Measurements from ENCODE around the gene KLF11. TPM values are rescaled to one million over a fixed set of nuclear protein-coding genes. Genes with fewer than 3 reads are reported as not detected.

KLF11 gene
- total RNA-seq, 2 experiments from 2014 or later = 26.7 to 29.6 TPM

DNA sequence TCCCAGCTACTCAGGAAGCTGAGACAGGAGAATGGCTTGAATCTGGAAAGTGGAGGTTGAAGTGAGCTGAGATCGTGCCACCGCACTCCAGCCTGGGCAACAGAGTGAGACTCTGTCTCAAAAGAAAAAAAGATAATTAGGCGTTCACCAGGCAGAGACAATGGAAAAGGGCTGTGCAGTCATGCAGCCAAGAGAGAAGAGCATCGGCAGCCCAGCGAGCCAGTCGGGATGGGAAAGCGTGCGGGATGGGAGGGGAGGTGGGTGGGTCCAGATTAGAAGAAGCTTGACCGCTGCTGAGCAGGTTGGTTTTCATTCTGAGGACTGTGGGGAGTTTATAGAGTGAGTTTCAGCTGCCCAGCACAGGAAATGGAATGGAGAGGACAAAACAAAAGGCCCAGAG, 51.8 kb downstream of the KLF11 start:
- Histone ChIP-seq H3K27me3 (ENCODE audit: control insufficient read depth in 1 of 2, insufficient read depth in 2 of 2, low read length in 2 of 2) (peaks cover 33% of the 10 kb centered on the region in 2 experiments), H3K4me1 (ENCODE audit: insufficient read depth, low read length) (peaks cover 10% of the 10 kb centered on the region), H3K4me3 (ENCODE audit: low read length) (no peak overlapping the region), H3K9me3 (ENCODE audit: control insufficient read depth in 1 of 2, insufficient read depth in 1 of 2, low read length in 2 of 2) (peaks cover 0 to 7% of the 10 kb centered on the region in 2 experiments), H3K27ac (ENCODE audit: low read depth in 1 of 2, low read length in 2 of 2) (no peak overlapping the region), H3K36me3 (ENCODE audit: insufficient read depth, low read length) (no peaks in the 10 kb centered on the region)
- POLR2A ChIA-PET = no interaction called here
- CTCF ChIA-PET = interaction anchor here (1.2 kb wide), 2 partner anchors 13 to 23 kb away, joined by 3 to 4 read pairs; no protein-coding TSS in a partner anchor
- ATAC-seq (ENCODE audit: poor library complexity) (no peak), DNase-seq (no peak)
- Mint-ChIP-seq H3K9me3 (no peaks in the 10 kb centered on the region), H3K27me3 (peaks cover 71% of the 10 kb centered on the region), H3K36me3 (ENCODE audit: low read depth) (no peaks in the 10 kb centered on the region), H3K4me3 (no peak overlapping the region), H3K27ac (no peak overlapping the region), H3K4me1 (ENCODE audit: low read depth) (peaks cover 14% of the 10 kb centered on the region)
- intact Hi-C loops (cut with DNase I, micrococcal nuclease) = no loop called here
- TF ChIP-seq, protein P1, sequence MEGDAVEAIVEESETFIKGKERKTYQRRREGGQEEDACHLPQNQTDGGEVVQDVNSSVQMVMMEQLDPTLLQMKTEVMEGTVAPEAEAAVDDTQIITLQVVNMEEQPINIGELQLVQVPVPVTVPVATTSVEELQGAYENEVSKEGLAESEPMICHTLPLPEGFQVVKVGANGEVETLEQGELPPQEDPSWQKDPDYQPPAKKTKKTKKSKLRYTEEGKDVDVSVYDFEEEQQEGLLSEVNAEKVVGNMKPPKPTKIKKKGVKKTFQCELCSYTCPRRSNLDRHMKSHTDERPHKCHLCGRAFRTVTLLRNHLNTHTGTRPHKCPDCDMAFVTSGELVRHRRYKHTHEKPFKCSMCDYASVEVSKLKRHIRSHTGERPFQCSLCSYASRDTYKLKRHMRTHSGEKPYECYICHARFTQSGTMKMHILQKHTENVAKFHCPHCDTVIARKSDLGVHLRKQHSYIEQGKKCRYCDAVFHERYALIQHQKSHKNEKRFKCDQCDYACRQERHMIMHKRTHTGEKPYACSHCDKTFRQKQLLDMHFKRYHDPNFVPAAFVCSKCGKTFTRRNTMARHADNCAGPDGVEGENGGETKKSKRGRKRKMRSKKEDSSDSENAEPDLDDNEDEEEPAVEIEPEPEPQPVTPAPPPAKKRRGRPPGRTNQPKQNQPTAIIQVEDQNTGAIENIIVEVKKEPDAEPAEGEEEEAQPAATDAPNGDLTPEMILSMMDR (IDR thresholded peaks at IDR 0.05) = no peak

DNA sequence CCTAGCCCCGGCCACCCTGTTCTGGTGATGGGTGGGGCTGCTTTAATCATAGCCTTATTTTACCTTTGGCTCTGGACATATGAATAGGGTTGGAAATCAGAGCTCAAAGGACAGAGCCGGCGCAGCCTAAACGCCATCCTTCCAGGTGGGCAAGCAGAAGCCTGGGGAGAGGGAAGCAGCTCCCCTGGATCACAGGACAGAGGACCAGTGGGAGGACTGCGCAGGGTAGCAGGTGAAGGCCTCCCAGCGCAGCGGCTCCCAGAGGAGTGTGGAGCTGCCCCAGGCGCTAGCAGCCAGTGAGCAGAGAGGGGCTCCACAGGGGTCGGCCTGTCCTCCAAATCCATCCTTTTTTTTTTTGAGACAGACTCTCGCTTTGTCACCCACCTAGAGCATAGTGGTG, 53.3 kb downstream of the KLF11 start:
- no peak overlapping the region for H3K27ac Mint-ChIP-seq
- H3K4me3 Mint-ChIP-seq = no peak overlapping the region
- Histone ChIP-seq H3K9me3 (ENCODE audit: control insufficient read depth in 1 of 2, insufficient read depth in 1 of 2, low read length in 2 of 2) (peaks cover 0 to 1% of the 10 kb centered on the region in 2 experiments), H3K4me3 (ENCODE audit: low read length) (no peak overlapping the region), H3K27me3 (ENCODE audit: control insufficient read depth in 1 of 2, insufficient read depth in 2 of 2, low read length in 2 of 2) (peaks cover 19 to 22% of the 10 kb centered on the region in 2 experiments), H3K4me1 (ENCODE audit: insufficient read depth, low read length) (peaks cover 3% of the 10 kb centered on the region), H3K36me3 (ENCODE audit: insufficient read depth, low read length) (no peaks in the 10 kb centered on the region), H3K27ac (ENCODE audit: low read depth in 1 of 2, low read length in 2 of 2) (no peak overlapping the region)
- intact Hi-C loops (cut with DNase I, micrococcal nuclease) = loop anchor here (1.0 kb wide), 1 partner anchor 24 kb away; no protein-coding TSS in a partner anchor
- H3K4me1 Mint-ChIP-seq (ENCODE audit: low read depth) = peaks cover 9% of the 10 kb centered on the region
- CTCF ChIA-PET = interaction anchor here (1.0 to 2.9 kb wide), 12 partner anchors 8 to 297 kb away, joined by 3 to 43 read pairs (median 4); no protein-coding TSS in a partner anchor
- H3K27me3 Mint-ChIP-seq = peaks cover 59% of the 10 kb centered on the region
- no peak for ATAC-seq (ENCODE audit: poor library complexity)
- H3K36me3 Mint-ChIP-seq (ENCODE audit: low read depth) = no peaks in the 10 kb centered on the region
- TF ChIP-seq, protein P1 (IDR thresholded peaks at IDR 0.05) = no peak
- DNase-seq = no peak
- POLR2A ChIA-PET = no interaction called here
- H3K9me3 Mint-ChIP-seq = no peaks in the 10 kb centered on the region

DNA sequence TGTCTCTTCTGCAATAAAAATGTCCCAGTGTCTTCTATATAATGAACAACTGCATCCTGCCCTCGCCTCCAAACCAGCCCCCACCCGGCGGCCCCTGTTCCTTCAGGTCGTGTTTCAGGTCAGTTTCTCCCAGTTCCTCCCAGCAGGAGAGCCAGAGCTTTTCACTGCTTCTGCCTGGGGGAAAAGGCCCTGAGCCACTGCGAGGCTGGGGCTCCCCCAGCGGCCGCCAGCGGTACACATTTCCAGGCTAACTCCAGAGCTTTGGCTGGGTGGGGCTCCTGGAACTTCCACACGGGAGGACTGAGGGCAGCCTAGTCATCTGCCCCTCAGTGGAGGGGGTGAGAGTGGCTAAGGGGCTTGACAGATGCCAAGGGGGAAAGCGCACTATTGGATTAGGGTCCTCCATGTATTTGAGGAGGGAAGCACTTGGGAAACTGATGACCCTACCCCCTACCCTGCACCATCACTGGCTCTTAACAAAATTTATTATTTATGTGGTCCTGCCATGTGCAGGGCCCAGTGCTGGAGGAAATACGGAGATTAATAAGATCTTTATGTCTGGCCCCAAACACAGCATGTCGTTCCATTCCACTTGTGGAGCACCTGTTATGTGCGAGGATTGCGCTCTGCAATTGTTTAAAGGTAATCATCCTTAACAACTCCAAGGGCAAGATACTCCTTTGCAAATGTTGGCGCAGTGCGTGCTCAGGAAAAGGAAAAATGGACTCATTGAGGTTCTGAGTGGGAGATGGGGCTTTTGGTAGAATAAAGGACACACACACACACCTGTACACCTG, 54.2 kb downstream of the KLF11 start:
- ATAC-seq (ENCODE audit: poor library complexity) (peak; percentile 75), DNase-seq (peak in 8 of 14 experiments; percentile 6 to 66 (median 35))
- Histone ChIP-seq H3K4me1 (ENCODE audit: insufficient read depth, low read length) (peaks cover 3% of the 10 kb centered on the region), H3K9me3 (ENCODE audit: control insufficient read depth in 1 of 2, insufficient read depth in 1 of 2, low read length in 2 of 2) (no peaks in the 10 kb centered on the region), H3K4me3 (ENCODE audit: low read length) (no peak overlapping the region), H3K36me3 (ENCODE audit: insufficient read depth, low read length) (no peaks in the 10 kb centered on the region), H3K27ac (ENCODE audit: low read depth in 1 of 2, low read length in 2 of 2) (no peak overlapping the region), H3K27me3 (ENCODE audit: control insufficient read depth in 1 of 2, insufficient read depth in 2 of 2, low read length in 2 of 2) (peaks cover 13 to 16% of the 10 kb centered on the region in 2 experiments)
- TF ChIP-seq, protein P1 (IDR thresholded peaks at IDR 0.05) = peak; percentile 75
- Mint-ChIP-seq H3K4me1 (ENCODE audit: low read depth) (peaks cover 2% of the 10 kb centered on the region), H3K36me3 (ENCODE audit: low read depth) (no peaks in the 10 kb centered on the region), H3K4me3 (no peak overlapping the region), H3K27ac (no peak overlapping the region), H3K27me3 (peaks cover 51% of the 10 kb centered on the region), H3K9me3 (no peaks in the 10 kb centered on the region)
- CTCF ChIA-PET = interaction anchor here (0.7 to 2.9 kb wide), 14 partner anchors 9 to 298 kb away, joined by 3 to 43 read pairs (median 4); no protein-coding TSS in a partner anchor
- intact Hi-C loops (cut with DNase I, micrococcal nuclease) = loop anchor here (1.0 kb wide), 1 partner anchor 25 kb away; no protein-coding TSS in a partner anchor
- POLR2A ChIA-PET = interaction anchor here (0.7 kb wide), 1 partner anchor 92 kb away, joined by 3 read pairs; no protein-coding TSS in a partner anchor

Data from CD4-positive, alpha-beta T cell (primary cell).